Neuronal stem cell (in vitro differentiated cells): Measurements from ENCODE around the gene ASB5.

Experiments used
- DNase-seq: peaks from one replicate; pipeline ENCODE4 v3.0.0-alpha.2; 2013; ENCODE audit warnings: low spot score
- H2AFZ ChIP-seq: one replicate; pipeline ENCODE4 v1.6.1; 2013; ENCODE audit warnings: mild to moderate bottlenecking, low read length, inconsistent platforms
- H2AK5ac ChIP-seq: 2 replicates; pipeline ENCODE4 v1.6.1; 2013; ENCODE audit warnings: low read depth, mild to moderate bottlenecking, inconsistent platforms, low read length, moderate library complexity, mixed read lengths
- H2BK120ac ChIP-seq: 2 replicates; pipeline ENCODE4 v1.6.1; 2013; ENCODE audit warnings: low read depth, mild to moderate bottlenecking, inconsistent platforms, low read length, moderate library complexity, mixed read lengths
- H2BK12ac ChIP-seq: one replicate; pipeline ENCODE4 v1.6.1; 2013; ENCODE audit warnings: low read length, inconsistent platforms
- H2BK15ac ChIP-seq: 2 replicates; pipeline ENCODE4 v1.6.1; 2013; ENCODE audit warnings: mild to moderate bottlenecking, low read length, inconsistent platforms, mixed read lengths
- H2BK5ac ChIP-seq: one replicate; pipeline ENCODE4 v1.6.1; 2013; ENCODE audit warnings: inconsistent platforms, mild to moderate bottlenecking, low read length, moderate library complexity
- H3K14ac ChIP-seq: one replicate; pipeline ENCODE4 v1.6.1; 2013; ENCODE audit warnings: low read length, inconsistent platforms
- H3K18ac ChIP-seq: 2 replicates; pipeline ENCODE4 v1.6.1; 2013; ENCODE audit warnings: low read length, inconsistent platforms
- H3K23ac ChIP-seq: 2 replicates; pipeline ENCODE4 v1.6.1; 2013; ENCODE audit warnings: low read depth, mild to moderate bottlenecking, mixed read lengths, low read length, inconsistent platforms; ENCODE audit not compliant: poor library complexity
- H3K27ac ChIP-seq: replicated peaks from 3 replicates; pipeline ENCODE4 v1.5.1; 2013; ENCODE audit warnings: low read length, inconsistent platforms
- H3K27me3 ChIP-seq, 3 experiments: 2 replicates each; pipeline ENCODE4 v1.6.1; 2013; ENCODE audit warnings: low read length in 3 of 3, mild to moderate bottlenecking in 2 of 3, inconsistent platforms in 1 of 3, low read depth in 1 of 3, mixed read lengths in 1 of 3, moderate library complexity in 1 of 3; ENCODE audit not compliant: control insufficient read depth in 3 of 3, insufficient read depth in 3 of 3
- H3K36me3 ChIP-seq, 2 donors: replicated peaks in 1 of 2; 2 replicates each; pipeline ENCODE4 v1.6.1; 2013; ENCODE audit warnings: low read length in 2 of 2; ENCODE audit not compliant: control insufficient read depth in 2 of 2, insufficient read depth in 2 of 2
- H3K4ac ChIP-seq: 2 replicates; pipeline ENCODE4 v1.6.1; 2013; ENCODE audit warnings: inconsistent platforms, mild to moderate bottlenecking, low read length, moderate library complexity
- H3K4me1 ChIP-seq, 2 donors: 1 replicate in 1 of 2; 2 replicates in 1 of 2; pipeline ENCODE4 v1.6.1; 2013; ENCODE audit warnings: low read length in 2 of 2, low read depth in 1 of 2; ENCODE audit not compliant: control insufficient read depth in 2 of 2, insufficient read depth in 1 of 2
- H3K4me2 ChIP-seq: one replicate; pipeline ENCODE4 v1.6.1; 2013; ENCODE audit warnings: mild to moderate bottlenecking, low read length, inconsistent platforms; ENCODE audit not compliant: insufficient read depth, poor library complexity, severe bottlenecking
- H3K4me3 ChIP-seq, 2 donors: 2 replicates each; pipeline ENCODE4 v1.5.1; 2013; ENCODE audit warnings: low read length in 2 of 2, mild to moderate bottlenecking in 2 of 2, inconsistent platforms in 1 of 2, moderate library complexity in 1 of 2
- H3K79me1 ChIP-seq: one replicate; pipeline ENCODE4 v1.6.1; 2013; ENCODE audit warnings: low read depth, mild to moderate bottlenecking, inconsistent platforms, low read length, moderate library complexity
- H3K9ac ChIP-seq: one replicate; pipeline ENCODE4 v1.6.1; 2013; ENCODE audit warnings: mild to moderate bottlenecking, low read depth, low read length, inconsistent platforms; ENCODE audit not compliant: poor library complexity
- H3K9me3 ChIP-seq, 2 donors: replicated peaks in 1 of 2; 2 replicates each; pipeline versions ENCODE3 to v1.6.1; 2013; ENCODE audit warnings: low read length in 2 of 2, mild to moderate bottlenecking in 2 of 2, inconsistent platforms in 1 of 2, low read depth in 1 of 2, mixed read lengths in 1 of 2, moderate library complexity in 1 of 2; ENCODE audit not compliant: control insufficient read depth in 2 of 2, insufficient read depth in 1 of 2
- H4K8ac ChIP-seq: one replicate; pipeline ENCODE4 v1.6.1; 2013; ENCODE audit warnings: low read depth, mild to moderate bottlenecking, inconsistent platforms, low read length, moderate library complexity
- H4K91ac ChIP-seq: one replicate; pipeline ENCODE4 v1.6.1; 2013; ENCODE audit warnings: low read length, low read depth, mild to moderate bottlenecking, inconsistent platforms; ENCODE audit not compliant: poor library complexity
- WGBS, 2 donors: extraction: QIAGEN DNeasy Blood & Tissue Kit; methylation state at CpG; one replicate each; pipeline ENCODE4 v1.1.7; 2013; ENCODE audit warnings: missing lambda C conversion rate in 2 of 2, mixed read lengths in 1 of 2; ENCODE audit not compliant: insufficient read length in 2 of 2, insufficient replicate concordance in 1 of 2; ENCODE audit errors: extremely low coverage in 2 of 2; 5-methylcytosine and 5-hydroxymethylcytosine counted together

The ASB5 gene

GRCh38 chr4:176274441-176274840 lies 5.4 kb upstream of the ASB5 start:
- Histone ChIP-seq H3K79me1 (no peaks in the 10 kb centered on the region), H3K18ac (no peak overlapping the region), H3K23ac (no peak overlapping the region), H2BK12ac (no peak overlapping the region), H3K9ac (no peak overlapping the region), H3K4me3 (no peak overlapping the region), H2AK5ac (no peak overlapping the region), H3K27ac (no peak overlapping the region), H2BK5ac (no peak overlapping the region), H3K4ac (no peak overlapping the region), H3K36me3 (no peaks in the 10 kb centered on the region), H3K14ac (no peak overlapping the region), H3K4me2 (no peak overlapping the region), H4K8ac (no peak overlapping the region), H3K27me3 (no peaks in the 10 kb centered on the region), H4K91ac (no peak overlapping the region), H3K4me1 (no peaks in the 10 kb centered on the region), H2BK120ac (no peak overlapping the region), H2BK15ac (no peak overlapping the region), H2AFZ (no peak overlapping the region), H3K9me3 (no peaks in the 10 kb centered on the region)
- DNase-seq = no peak

GRCh38 chr4:176273736-176274135 lies 4.7 kb upstream of the ASB5 start:
- no CpG with 5 or more reads among the region's 4 CpGs for WGBS, 2 donors
- H3K4me1 ChIP-seq = no peaks in the 10 kb centered on the region

GRCh38 chr4:176272799-176273198 lies 3.8 kb upstream of the ASB5 start:
- no peak overlapping the region for H3K23ac ChIP-seq
- H2AFZ ChIP-seq = no peak overlapping the region
- no peak overlapping the region for H3K14ac ChIP-seq
- DNase-seq = no peak
- H3K4me1 ChIP-seq = no peaks in the 10 kb centered on the region
- H3K36me3 ChIP-seq = no peaks in the 10 kb centered on the region
- H2BK12ac ChIP-seq = no peak overlapping the region
- H3K9ac ChIP-seq = no peak overlapping the region
- no peak overlapping the region for H3K4me3 ChIP-seq
- H3K79me1 ChIP-seq = no peaks in the 10 kb centered on the region
- H4K91ac ChIP-seq = no peak overlapping the region
- no peak overlapping the region for H3K4ac ChIP-seq
- H3K27me3 ChIP-seq = no peaks in the 10 kb centered on the region
- no peak overlapping the region for H3K4me2 ChIP-seq
- no CpG with 5 or more reads among the region's 3 CpGs for WGBS, 2 donors
- no peak overlapping the region for H4K8ac ChIP-seq
- H3K18ac ChIP-seq = no peak overlapping the region
- H2BK120ac ChIP-seq = no peak overlapping the region
- H2BK15ac ChIP-seq = no peak overlapping the region
- no peaks in the 10 kb centered on the region for H3K9me3 ChIP-seq
- H2AK5ac ChIP-seq = no peak overlapping the region
- H3K27ac ChIP-seq = no peak overlapping the region
- no peak overlapping the region for H2BK5ac ChIP-seq

More at GRCh38 chr4:176273736-176274135, 4.7 kb upstream of the ASB5 start:
- DNase-seq = no peak
- Histone ChIP-seq H2AFZ (no peak overlapping the region), H3K23ac (no peak overlapping the region), H2BK15ac (no peak overlapping the region), H3K4me2 (no peak overlapping the region), H3K4me3 (no peak overlapping the region), H2AK5ac (no peak overlapping the region), H2BK120ac (no peak overlapping the region), H4K8ac (no peak overlapping the region), H3K18ac (no peak overlapping the region), H3K79me1 (no peaks in the 10 kb centered on the region), H3K9ac (no peak overlapping the region), H3K9me3 (no peaks in the 10 kb centered on the region), H3K27ac (no peak overlapping the region), H2BK5ac (no peak overlapping the region), H3K36me3 (no peaks in the 10 kb centered on the region), H3K4ac (no peak overlapping the region), H2BK12ac (no peak overlapping the region), H4K91ac (no peak overlapping the region), H3K14ac (no peak overlapping the region), H3K27me3 (no peaks in the 10 kb centered on the region)

- H2BK12ac ChIP-seq = no peak overlapping the region
- H3K27me3 ChIP-seq = no peaks in the 10 kb centered on the region
- H3K4me1 ChIP-seq = no peaks in the 10 kb centered on the region
- no peak overlapping the region for H3K18ac ChIP-seq
- H4K8ac ChIP-seq = no peak overlapping the region
- no peak overlapping the region for H3K27ac ChIP-seq
- H3K4me2 ChIP-seq = no peak overlapping the region
- H3K9ac ChIP-seq = no peak overlapping the region
- H4K91ac ChIP-seq = no peak overlapping the region
- H3K4me3 ChIP-seq = no peak overlapping the region
- DNase-seq = no peak
- no CpG with 5 or more reads among the region's 3 CpGs for WGBS, 2 donors
- H3K14ac ChIP-seq = no peak overlapping the region
- H3K4ac ChIP-seq = no peak overlapping the region
- no peak overlapping the region for H3K23ac ChIP-seq
- H3K9me3 ChIP-seq = no peaks in the 10 kb centered on the region
- H3K79me1 ChIP-seq = no peaks in the 10 kb centered on the region
- no peak overlapping the region for H2AK5ac ChIP-seq
- H2BK120ac ChIP-seq = no peak overlapping the region
- no peak overlapping the region for H2BK5ac ChIP-seq
- no peaks in the 10 kb centered on the region for H3K36me3 ChIP-seq
- H2AFZ ChIP-seq = no peak overlapping the region
- H2BK15ac ChIP-seq = no peak overlapping the region
These were observed 2.7 kb upstream of the ASB5 start for GRCh38 chr4:176271749-176272148.
